ENCODE measurements around the gene PXYLP1. TPM values are rescaled to one million over a fixed set of nuclear protein-coding genes. Genes with fewer than 3 reads are reported as not detected.
"Not testable (repeated sequence)": the region's sequence is repeated elsewhere in the genome, so short reads cannot be mapped to it uniquely, and the experiment has no call there.

The PXYLP1 gene
- total RNA-seq, 1 donor from 2014 or later: 10.8 TPM

GRCh38 chr3:141306922-141307321 lies 75.3 kb downstream of the PXYLP1 start:
- DNase-seq (no peak), ATAC-seq (ENCODE audit: poor library complexity) (no peak)
- intact Hi-C loops (cut with DNase I): loop anchor here (10.0 kb wide), 1 partner anchor 258 kb away; no protein-coding TSS in a partner anchor

DNA sequence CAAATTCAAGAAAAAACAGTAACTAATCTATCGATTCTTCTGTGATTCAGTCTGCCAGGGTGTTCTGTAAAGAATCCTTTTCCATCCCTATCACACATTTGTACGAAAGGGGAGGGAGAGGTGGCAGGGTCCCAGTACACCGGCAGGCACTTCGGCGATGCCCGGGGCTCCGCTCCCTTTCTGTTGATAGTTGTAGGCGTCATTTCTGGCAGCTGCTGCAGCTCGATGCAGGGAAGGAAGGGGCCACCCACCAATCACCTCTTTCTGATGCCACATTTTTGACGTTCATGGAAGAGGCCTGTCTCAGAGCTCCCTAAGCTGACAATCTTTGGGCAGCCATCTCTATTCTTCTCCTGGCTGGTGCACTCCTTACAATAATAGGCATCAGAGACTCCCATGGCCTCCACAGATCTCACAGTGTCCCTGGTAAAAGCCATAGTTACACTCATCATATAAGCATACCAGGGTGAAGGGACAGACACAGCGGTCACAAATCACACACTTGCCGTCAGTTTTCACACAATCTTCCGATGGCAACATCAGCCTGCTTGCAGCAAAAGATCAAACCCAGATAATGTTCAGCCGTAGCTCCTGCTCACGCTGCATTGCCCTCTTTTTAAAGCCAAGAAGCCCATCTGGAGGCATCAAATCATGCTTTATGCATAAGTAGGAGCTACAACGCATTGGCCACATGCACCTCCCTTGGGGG lies 75.9 kb downstream of the PXYLP1 start:
- DNase-seq: no peak
- no peak for ATAC-seq (ENCODE audit: poor library complexity)
- intact Hi-C loops (cut with DNase I): loop anchor here (10.0 kb wide), 1 partner anchor 257 kb away; no protein-coding TSS in a partner anchor

- DNase-seq (peak; percentile 59), ATAC-seq (ENCODE audit: poor library complexity) (no peak)
- intact Hi-C loops (cut with DNase I): loop anchor here (10.0 kb wide), 1 partner anchor 256 kb away; no protein-coding TSS in a partner anchor
These were observed 77.1 kb downstream of the PXYLP1 start for GRCh38 chr3:141308588-141309218.

DNA sequence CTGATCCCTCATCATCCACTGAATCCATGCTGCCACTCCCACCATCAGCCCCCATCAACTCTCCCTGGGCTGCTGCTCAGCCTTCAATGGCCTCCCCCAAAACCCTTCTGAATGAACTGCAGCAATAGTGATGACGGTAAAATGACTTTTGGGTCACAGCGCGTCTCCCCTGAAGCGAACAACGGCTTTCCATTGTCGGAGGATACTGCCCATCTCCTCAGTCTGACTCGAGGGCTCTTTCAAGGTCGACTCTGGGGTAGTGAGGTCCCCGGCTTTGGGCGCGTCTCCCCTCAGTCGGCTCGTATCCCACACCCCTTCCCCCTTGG lies 79.5 kb downstream of the PXYLP1 start:
- intact Hi-C loops (cut with DNase I): loop anchor here (2.0 to 10.0 kb wide), 2 partner anchors 54 to 146 kb away; partner anchors contain the start of gene ZBTB38
- ATAC-seq (ENCODE audit: poor library complexity) (no peak), DNase-seq (no peak)

- peak; percentile 99 for DNase-seq
- peak; percentile 99 for ATAC-seq (ENCODE audit: poor library complexity)
- intact Hi-C loops (cut with DNase I): loop anchor here (2.0 to 10.0 kb wide), 2 partner anchors 53 to 145 kb away; partner anchors contain the start of gene ZBTB38
These were observed 80.1 kb downstream of the PXYLP1 start for GRCh38 chr3:141311496-141312353.

DNA sequence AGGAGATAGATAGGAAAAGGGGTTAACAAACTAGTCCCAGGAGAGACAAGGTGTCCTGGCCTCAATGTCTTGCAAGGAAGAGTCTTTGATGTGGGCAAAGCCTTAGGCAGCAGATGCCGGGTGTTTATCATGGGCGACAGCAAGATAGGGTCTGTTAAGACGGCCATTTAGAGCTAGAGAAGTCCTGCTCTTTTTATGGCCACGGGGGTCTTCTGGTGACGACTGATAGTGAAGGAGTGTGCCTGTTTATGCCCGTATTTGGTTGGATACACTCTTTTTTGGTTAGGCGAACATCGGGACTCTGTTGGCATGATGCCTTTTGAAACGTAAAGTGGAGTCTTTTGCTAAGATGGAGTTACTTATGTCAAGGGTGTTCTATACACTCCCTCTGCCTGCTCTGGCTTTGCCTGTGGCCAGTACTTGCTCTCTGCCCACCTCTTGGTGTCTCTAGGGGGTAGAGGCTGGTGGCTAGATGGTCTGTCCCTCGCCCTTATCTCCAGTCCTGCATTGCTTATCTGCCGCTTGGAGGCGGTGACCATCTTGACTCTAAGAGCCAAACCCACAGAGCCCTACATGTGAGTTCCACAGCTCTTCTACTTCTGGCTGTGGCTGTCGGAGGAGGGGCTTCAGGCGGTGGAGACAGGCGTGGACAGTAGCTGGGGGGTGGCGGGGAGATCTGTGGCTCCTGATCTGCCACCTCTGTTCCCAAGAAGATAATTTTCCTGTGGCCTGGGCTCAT lies 80.9 kb downstream of the PXYLP1 start:
- ATAC-seq (ENCODE audit: poor library complexity) (no peak), DNase-seq (no peak)
- intact Hi-C loops (cut with DNase I): loop anchor here (10.0 kb wide), 1 partner anchor 52 kb away; the partner anchor contains the start of gene ZBTB38

GRCh38 chr3:141313093-141313683 lies 81.6 kb downstream of the PXYLP1 start:
- ATAC-seq (ENCODE audit: poor library complexity) (no peak), DNase-seq (no peak)
- intact Hi-C loops (cut with DNase I): loop anchor here (10.0 kb wide), 1 partner anchor 52 kb away; the partner anchor contains the start of gene ZBTB38

DNA sequence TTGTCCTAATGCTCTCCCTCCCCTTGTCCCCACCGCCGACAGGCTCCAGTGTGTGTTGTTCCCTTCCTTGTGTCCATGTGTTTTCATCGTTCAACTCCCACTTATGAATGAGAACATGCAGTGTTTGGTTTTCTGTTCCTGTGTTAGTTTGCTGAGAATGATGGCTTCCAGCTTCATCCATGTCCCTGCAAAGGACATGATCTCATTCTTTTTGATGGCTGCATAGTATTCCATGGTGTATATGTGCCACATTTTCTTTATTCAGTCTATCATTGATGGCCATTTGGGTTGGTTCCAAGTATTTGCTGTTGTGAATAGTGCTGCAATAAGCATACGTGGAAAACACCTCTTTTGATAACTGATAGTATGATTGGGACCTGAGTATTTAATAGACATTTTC lies 82.8 kb downstream of the PXYLP1 start:
- intact Hi-C loops (cut with DNase I): loop anchor here (10.0 kb wide), 1 partner anchor 50 kb away; the partner anchor contains the start of gene ZBTB38
- not testable (repeated sequence) for DNase-seq

DNA sequence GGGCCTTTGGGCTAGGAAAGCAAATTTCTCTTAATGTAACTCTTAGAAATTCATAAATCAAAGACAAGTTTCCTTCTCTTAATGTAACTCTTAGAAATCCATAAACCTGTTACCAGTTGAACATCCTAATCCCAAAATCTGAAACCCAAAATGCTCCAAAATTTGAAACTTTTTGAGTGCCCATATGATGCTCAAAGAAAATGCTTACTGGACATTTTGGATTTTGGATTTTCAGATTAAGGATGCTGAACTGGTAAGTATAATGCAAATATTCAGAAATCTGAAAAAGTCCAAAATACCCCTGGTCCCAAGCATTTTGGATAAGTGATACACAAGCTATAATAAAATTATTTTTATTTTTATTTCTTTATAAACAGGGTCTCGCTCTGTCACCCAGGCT lies 85.2 kb downstream of the PXYLP1 start:
- DNase-seq: no peak
- no peak for ATAC-seq (ENCODE audit: poor library complexity)
- intact Hi-C loops (cut with DNase I): loop anchor here (10.0 kb wide), 1 partner anchor 48 kb away; the partner anchor contains the start of gene ZBTB38

More for the DNA sequence above, 82.8 kb downstream of the PXYLP1 start:
- not testable (repeated sequence) for ATAC-seq (ENCODE audit: poor library complexity)

DNA sequence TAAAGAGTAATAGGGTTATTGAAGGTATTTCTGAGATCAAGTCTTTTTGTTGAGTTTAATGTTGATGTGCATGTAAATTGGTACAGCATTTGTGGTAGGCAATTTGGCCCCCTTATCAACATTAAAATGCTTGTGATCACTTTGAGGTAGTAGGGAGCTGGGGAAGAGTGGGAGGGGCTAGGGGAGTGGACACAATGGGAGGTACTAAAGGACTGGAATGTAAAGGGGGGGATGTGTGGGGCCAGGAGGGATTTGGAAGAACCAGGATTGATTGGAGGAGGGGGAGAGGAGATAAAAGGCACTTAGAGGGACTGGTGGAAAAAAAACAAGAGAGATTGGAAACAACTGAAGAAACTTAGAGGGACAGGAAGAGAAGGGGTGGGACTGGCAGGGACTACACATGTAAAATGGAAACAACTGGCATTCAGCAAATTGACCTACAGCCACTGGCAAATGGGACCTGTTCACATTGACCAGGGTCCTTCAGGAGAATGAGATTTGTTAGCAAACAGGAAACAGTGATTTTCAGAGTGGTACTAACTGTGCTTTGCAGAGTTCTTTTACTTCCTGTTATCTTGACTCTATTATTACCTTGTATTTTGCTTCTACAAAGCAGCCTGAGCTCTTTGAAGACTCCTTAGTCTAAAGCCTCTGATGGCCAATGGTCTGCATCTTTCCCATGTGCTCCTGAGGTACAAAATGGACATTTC lies 88.9 kb downstream of the PXYLP1 start:
- DNase-seq (no peak), ATAC-seq (ENCODE audit: poor library complexity) (no peak)
- intact Hi-C loops (cut with DNase I): no loop called here

DNA sequence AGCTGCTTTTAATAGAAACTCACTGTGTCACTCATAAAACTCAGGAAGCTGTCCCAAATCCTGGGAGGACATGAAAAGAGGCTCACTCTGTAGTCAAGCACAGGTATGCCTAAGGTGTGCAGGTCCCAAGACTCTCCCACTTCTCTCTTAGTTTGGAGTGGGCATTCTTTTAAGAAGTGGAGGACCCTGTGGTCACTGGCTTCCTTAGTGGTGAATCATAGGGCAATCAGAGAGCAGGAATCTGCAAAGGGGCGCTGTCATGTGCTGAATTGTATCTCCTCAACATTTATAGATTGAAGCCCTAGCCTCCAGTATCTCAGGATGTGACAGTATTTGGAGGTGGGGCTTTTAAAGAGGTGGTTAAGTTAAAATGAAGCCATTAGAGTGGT lies 89.5 kb downstream of the PXYLP1 start:
- intact Hi-C loops (cut with DNase I): no loop called here
- ATAC-seq (ENCODE audit: poor library complexity) (no peak), DNase-seq (no peak)

- DNase-seq (no peak), ATAC-seq (ENCODE audit: poor library complexity) (no peak)
- intact Hi-C loops (cut with DNase I): no loop called here
These were observed 92.5 kb downstream of the PXYLP1 start for GRCh38 chr3:141323936-141324704.

GRCh38 chr3:141326123-141326522 lies 94.5 kb downstream of the PXYLP1 start:
- intact Hi-C loops (cut with DNase I): no loop called here

DNA sequence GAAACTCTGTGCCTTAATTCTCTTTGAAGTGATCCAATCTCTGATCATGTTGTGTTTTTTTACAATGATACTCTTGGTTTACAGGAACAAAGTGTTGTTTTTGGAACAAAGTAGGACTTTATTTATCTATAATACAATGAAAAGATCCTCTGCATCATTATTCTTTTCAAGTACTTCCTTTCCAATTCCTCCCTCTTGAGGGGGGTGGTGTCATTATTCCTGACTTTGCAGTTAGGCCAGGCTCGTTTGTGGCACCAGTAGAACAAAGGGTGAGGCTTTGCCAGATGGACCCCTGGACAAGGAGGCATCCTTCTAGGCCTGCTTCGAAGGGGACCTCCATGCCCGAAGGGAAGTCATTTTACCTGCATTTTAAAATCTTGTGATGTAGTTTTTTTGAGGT lies 95.0 kb downstream of the PXYLP1 start:
- intact Hi-C loops (cut with DNase I): no loop called here
- DNase-seq (no peak), ATAC-seq (ENCODE audit: poor library complexity) (no peak)

More at GRCh38 chr3:141326123-141326522, 94.5 kb downstream of the PXYLP1 start:
- no peak for ATAC-seq (ENCODE audit: poor library complexity)
- DNase-seq: no peak

DNA sequence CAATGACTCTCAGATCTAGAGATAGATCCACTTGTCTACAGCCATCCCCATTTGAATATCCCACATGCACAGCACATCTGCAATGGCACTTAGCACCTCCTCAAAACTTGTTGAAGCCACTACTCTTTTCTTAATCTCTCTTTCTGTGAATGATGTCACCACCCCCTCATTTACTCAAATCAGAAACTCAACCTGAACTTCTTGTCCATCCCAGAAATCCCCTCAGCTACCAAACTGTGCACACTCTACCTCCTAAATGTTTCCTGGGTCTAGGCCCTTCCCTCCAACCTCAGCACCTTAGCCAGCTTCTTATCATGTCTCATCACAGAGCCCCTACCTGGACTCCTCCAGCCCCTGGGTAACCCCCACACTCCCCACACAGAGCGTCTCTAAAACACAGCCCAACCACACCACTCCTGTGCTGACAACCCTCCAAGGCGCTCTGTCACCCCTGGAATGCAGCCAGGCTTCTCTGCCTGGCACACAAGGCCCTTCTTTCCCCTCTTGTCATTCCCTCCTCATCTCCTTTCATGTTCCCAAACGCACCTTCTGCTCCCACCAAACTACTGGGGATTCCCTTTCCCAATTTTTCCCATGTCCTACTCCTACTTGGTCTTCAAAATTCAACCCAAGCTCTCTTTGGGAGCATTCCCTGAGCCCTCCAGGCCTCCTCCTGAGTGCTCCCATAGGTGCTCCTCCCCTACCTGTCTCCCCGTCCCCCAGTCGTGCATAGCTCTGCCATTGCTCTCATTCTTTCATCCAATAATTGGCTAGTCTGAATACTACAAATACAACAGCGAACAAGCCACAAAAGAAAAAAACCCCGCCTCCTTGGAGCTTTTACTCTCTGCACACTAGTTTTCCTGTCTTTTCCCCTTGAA lies 96.9 kb downstream of the PXYLP1 start:
- intact Hi-C loops (cut with DNase I): no loop called here
- no peak for DNase-seq
- ATAC-seq (ENCODE audit: poor library complexity): peak; percentile 53

DNA sequence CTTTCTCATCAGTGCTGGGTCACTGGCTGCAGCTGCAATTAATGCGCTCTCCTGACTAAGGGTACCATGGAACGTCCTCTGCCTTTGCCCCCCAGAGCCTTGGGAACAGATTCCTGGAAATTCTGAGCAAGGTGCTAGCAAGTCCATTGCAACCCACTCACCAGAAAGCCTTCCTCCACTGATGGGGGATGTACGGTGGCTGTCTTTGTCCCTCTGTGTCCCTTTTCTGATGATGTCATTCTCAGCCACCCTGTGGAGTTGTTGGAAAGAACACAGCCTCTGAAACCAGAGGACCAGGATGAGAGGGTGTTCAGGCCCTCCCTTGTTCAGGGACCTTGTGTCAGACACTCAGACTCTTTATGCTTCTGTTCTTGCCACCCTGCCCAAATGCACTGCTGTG lies 98.6 kb downstream of the PXYLP1 start:
- ATAC-seq (ENCODE audit: poor library complexity) (no peak), DNase-seq (no peak)
- intact Hi-C loops (cut with DNase I): no loop called here

All from Right ventricle myocardium superior (tissue), 1 donor.